Gastrocnemius medialis (tissue), 4 donors: ENCODE measurements around the gene EPO. TPM values are rescaled to one million over a fixed set of nuclear protein-coding genes. Genes with fewer than 3 reads are reported as not detected.
"Not testable (repeated sequence)": the region's sequence is repeated elsewhere in the genome, so short reads cannot be mapped to it uniquely, and the experiment has no call there.

Source experiments
- ATAC-seq, 2 donors: fragments of 150-250 bp; one replicate each; pipeline ENCODE4 v1.9.1; 2016
- DNase-seq, 2 donors: peaks; one replicate each; pipeline ENCODE4 v3.0.0-alpha.2; 2019
- H3K27ac ChIP-seq, 4 donors: fragments of 200-600 bp; sonication (generic); 1 replicate in 1 of 4; 2 replicates in 3 of 4; pipeline ENCODE4 v1.5.1; 2016 to 2018; ENCODE audit warnings: mild to moderate bottlenecking in 2 of 4, moderate library complexity in 1 of 4
- H3K27me3 ChIP-seq, 3 donors: fragments of 200-600 bp; sonication (generic) in 2 of 3; 1 replicate in 1 of 3; 2 replicates in 2 of 3; pipeline versions ENCODE4 v1.5.1 to v1.6.0; 2016 to 2019; ENCODE audit warnings: mild to moderate bottlenecking in 1 of 3, moderate library complexity in 1 of 3
- H3K36me3 ChIP-seq, 2 donors: fragments of 200-600 bp; sonication (generic) in 1 of 2; one replicate each; pipeline ENCODE4 v1.5.1; 2017 to 2018
- H3K4me1 ChIP-seq, 2 donors: fragments of 200-600 bp; sonication (generic) in 1 of 2; one replicate each; pipeline ENCODE4 v1.5.1; 2016 to 2017; ENCODE audit warnings: mild to moderate bottlenecking in 2 of 2
- H3K4me3 ChIP-seq, 4 donors: fragments of 200-600 bp; sonication (generic) in 3 of 4; 1 replicate in 1 of 4; 2 replicates in 3 of 4; pipeline ENCODE4 v1.5.1; 2016 to 2019; ENCODE audit warnings: mild to moderate bottlenecking in 2 of 4
- H3K9me3 ChIP-seq, 3 donors: fragments of 200-600 bp; sonication (generic) in 2 of 3; 1 replicate in 1 of 3; 2 replicates in 2 of 3; pipeline ENCODE4 v1.5.1; 2016 to 2019
- POLR2A ChIP-seq, 2 donors: fragments of 450-650 bp; IDR thresholded peaks; one replicate each; pipeline ENCODE4 v1.6.1; 2017; ENCODE audit warnings: antibody characterized with exemption in 2 of 2, mild to moderate bottlenecking in 2 of 2, moderate library complexity in 2 of 2
- in situ Hi-C, 4 donors: fragments of 200-750 bp; cut with MboI; loops; one replicate each; pipeline versions ENCODE4 v1.15.0 to v1.8.0; 2017; ENCODE audit warnings: low sequenced_read_pairs in 4 of 4
- intact Hi-C: fragments of 100-400 bp; cut with DNase I; formaldehyde crosslinking; loops from one replicate; pipeline ENCODE4 v1.15.1; 2023; ENCODE audit warnings: low total_unique reads
- total RNA-seq, 4 donors: library from RNA; depleted of rRNA; stranded (reverse); fragments of >200 nt; gene quantifications; one replicate each; pipeline versions ENCODE4 v1.1.0 to v1.2.3, GENCODE V29; 2016
- TF ChIP-seq, protein P1 (sequence below), 5 experiments: fragments of 450-650 bp in 3 of 5; fragments of 200-600 bp in 2 of 5; sonication (generic) in 2 of 5; IDR thresholded peaks in 4 of 5; conservative IDR thresholded peaks in 1 of 5; 1 replicate in 4 of 5; 2 replicates in 1 of 5; pipeline ENCODE4 v1.5.1; 2016 to 2019; ENCODE audit warnings: antibody characterized with exemption in 5 of 5, mild to moderate bottlenecking in 3 of 5, moderate library complexity in 3 of 5

EPO gene
- total RNA-seq, 4 donors from 2014 or later = not detected

DNA sequence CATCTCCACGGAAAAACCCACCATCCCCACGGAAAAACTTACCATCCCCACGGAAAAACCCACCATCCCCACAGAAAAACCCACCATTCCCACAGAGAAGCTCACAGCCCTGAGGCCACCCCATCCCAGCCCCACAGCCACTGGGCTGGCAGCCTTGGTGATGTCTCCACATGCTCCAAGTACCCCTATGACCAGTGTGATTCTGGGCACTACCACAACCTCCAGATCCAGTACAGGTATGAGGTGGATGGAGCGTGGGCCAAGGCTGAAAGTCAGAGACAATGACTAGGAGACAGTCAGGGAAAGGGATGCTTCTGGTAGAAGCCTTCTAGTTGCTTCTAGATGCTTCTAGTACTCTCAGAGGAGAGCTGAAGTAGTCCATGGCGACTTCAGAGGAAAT, 32.7 kb downstream of the EPO start:
- no peak for ATAC-seq
- intact Hi-C loops = no loop called here
- Histone ChIP-seq H3K4me3 (no peak overlapping the region), H3K36me3 (no peaks in the 10 kb centered on the region), H3K27ac (no peak overlapping the region), H3K9me3 (no peaks in the 10 kb centered on the region), H3K4me1 (no peaks in the 10 kb centered on the region), H3K27me3 (peaks cover 8 to 20% (median 14%) of the 10 kb centered on the region in 3 donors)
- in situ Hi-C loops = no loop called here
- TF ChIP-seq POLR2A (IDR thresholded peaks at IDR 0.05) = no peak
- TF ChIP-seq, protein P1, sequence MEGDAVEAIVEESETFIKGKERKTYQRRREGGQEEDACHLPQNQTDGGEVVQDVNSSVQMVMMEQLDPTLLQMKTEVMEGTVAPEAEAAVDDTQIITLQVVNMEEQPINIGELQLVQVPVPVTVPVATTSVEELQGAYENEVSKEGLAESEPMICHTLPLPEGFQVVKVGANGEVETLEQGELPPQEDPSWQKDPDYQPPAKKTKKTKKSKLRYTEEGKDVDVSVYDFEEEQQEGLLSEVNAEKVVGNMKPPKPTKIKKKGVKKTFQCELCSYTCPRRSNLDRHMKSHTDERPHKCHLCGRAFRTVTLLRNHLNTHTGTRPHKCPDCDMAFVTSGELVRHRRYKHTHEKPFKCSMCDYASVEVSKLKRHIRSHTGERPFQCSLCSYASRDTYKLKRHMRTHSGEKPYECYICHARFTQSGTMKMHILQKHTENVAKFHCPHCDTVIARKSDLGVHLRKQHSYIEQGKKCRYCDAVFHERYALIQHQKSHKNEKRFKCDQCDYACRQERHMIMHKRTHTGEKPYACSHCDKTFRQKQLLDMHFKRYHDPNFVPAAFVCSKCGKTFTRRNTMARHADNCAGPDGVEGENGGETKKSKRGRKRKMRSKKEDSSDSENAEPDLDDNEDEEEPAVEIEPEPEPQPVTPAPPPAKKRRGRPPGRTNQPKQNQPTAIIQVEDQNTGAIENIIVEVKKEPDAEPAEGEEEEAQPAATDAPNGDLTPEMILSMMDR (IDR thresholded peaks at IDR 0.05 in 4 of 5, conservative IDR thresholded peaks at IDR 0.05 in 1 of 5) = no peak
- DNase-seq = no peak

DNA sequence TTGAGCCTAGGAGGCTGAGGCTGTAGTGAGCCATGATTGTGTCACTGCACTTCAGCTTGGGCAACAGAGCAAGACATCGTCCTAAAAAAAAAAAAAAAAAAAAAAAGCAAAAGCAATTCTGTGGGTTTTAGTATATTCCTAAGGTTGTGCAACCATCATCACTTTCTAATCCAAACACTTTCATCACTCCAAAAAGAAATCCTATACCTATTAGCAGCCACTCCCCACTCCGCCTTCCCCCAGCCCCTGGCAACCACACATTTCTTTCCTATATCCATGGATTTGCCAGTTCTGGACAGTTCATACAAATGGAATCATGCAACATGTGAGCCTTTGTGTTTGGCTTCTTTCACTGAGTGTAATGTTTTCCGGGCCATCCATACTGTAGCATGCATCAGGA, 33.5 kb downstream of the EPO start:
- Histone ChIP-seq H3K27me3 (peaks cover 12 to 15% (median 14%) of the 10 kb centered on the region in 3 donors), H3K27ac (no peak overlapping the region), H3K4me1 (no peaks in the 10 kb centered on the region), H3K36me3 (no peaks in the 10 kb centered on the region), H3K4me3 (no peak overlapping the region), H3K9me3 (no peaks in the 10 kb centered on the region)
- intact Hi-C loops (no loop called here), in situ Hi-C loops (no loop called here)
- DNase-seq (no peak), ATAC-seq (no peak)
- TF ChIP-seq, protein P1 (IDR thresholded peaks at IDR 0.05 in 4 of 5, conservative IDR thresholded peaks at IDR 0.05 in 1 of 5) = no peak
- TF ChIP-seq POLR2A (IDR thresholded peaks at IDR 0.05) = no peak

DNA sequence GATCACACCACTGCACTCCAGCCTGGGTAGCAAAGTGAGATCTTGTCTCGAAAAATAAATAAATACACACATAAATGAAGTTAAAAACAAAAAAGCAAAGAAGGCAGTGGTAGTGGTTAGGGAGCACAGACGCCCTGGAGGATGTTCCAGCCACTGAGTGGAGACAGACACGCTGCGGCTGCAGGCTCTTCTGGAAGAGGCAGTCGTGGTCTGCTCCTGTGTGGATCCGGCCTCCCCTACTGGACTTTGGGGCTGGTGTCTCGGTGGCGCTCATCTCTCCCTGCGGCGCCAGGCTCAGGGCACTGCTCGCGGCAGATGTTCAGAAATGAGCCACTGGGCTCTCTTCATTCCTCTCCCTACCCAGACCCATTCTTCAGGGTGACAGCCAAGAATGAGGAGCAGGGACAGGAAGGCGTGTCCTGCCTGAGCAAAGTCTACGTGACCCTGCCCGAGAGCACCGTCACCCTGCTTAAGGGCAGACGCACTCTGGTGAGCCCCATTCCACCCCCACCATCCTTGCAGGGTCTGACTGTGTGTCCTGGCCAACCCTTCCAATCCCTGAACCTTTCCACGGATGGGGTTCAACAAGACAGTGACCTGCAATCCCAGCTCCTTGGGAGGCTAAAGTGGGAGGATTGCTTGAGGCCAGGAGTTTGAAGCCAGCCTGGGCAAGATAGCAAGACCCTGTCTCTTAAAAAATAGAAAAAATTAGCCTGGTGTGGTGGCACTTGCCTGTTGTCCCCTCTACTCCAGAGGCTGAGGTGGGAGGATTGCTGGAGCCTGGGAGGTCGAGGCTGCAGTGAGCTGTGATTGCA, 39.3 kb downstream of the EPO start:
- Histone ChIP-seq H3K4me1 (no peaks in the 10 kb centered on the region), H3K27ac (no peak overlapping the region), H3K27me3 (peaks cover 0 to 4% (median 0%) of the 10 kb centered on the region in 3 donors), H3K9me3 (no peaks in the 10 kb centered on the region), H3K4me3 (no peak overlapping the region), H3K36me3 (no peaks in the 10 kb centered on the region)
- in situ Hi-C loops = no loop called here
- DNase-seq (no peak), ATAC-seq (no peak)
- TF ChIP-seq, protein P1 (IDR thresholded peaks at IDR 0.05 in 4 of 5, conservative IDR thresholded peaks at IDR 0.05 in 1 of 5) = no peak
- TF ChIP-seq POLR2A (IDR thresholded peaks at IDR 0.05) = no peak
- intact Hi-C loops = no loop called here

DNA sequence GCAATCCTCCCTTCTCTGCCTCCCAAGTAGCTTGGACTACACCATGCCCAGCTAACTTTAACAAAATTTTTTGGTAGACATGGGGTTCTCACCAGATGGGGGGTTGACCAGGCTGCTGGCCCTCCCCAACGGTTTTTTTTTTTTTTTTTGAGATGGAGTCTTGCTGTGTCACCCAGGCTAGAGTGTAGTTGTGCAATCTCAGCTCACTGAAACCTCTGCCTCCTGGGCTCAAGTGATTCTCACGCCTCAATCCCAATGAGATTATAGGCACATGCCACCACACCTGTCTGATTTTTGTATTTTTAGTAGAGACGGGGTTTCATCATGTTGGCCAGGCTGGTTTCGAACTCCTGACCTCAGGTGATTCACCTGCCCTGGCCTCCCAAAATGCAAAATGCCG, 42.6 kb downstream of the EPO start:
- intact Hi-C loops, H3K4me3 ChIP-seq, H3K4me1 ChIP-seq, H3K36me3 ChIP-seq, in situ Hi-C loops, H3K9me3 ChIP-seq, H3K27ac ChIP-seq, ATAC-seq, DNase-seq, H3K27me3 ChIP-seq: not testable (repeated sequence)

DNA sequence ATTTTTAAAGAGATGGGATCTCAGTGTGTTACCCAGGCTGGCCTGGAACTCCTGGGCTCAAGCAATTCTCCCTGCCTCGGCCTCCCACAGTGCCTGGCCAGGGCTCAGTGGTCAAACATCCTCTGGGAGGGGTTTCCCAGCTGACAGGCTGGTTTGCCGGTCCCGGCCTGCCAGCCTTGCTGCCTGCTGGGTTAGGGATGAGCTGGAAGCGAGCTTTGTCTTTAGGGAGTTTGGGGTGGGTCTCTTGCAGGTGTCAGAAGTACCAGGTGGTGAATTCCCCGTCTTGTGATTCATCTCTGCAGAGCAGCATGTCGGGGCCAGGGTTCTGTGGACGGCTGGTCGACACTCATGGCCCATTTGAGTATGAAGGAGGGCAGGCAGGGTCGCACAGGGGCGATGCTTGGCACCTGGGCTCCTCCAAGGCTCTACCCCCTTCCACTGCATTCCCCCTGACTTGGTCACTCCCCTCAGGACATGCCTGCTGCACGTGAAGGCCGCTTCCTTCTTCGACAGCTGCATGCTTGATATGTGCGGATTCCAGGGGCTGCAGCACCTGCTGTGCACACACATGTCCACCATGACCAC, 43.4 kb downstream of the EPO start:
- no peak for TF ChIP-seq POLR2A (IDR thresholded peaks at IDR 0.05)
- TF ChIP-seq, protein P1 (IDR thresholded peaks at IDR 0.05 in 4 of 5, conservative IDR thresholded peaks at IDR 0.05 in 1 of 5) = no peak

More for the DNA sequence above, 43.4 kb downstream of the EPO start:
- Histone ChIP-seq H3K4me3 (no peak overlapping the region), H3K4me1 (no peaks in the 10 kb centered on the region), H3K9me3 (no peaks in the 10 kb centered on the region), H3K36me3 (no peaks in the 10 kb centered on the region), H3K27me3 (no peaks in the 10 kb centered on the region), H3K27ac (no peak overlapping the region)
- ATAC-seq = no peak
- in situ Hi-C loops (no loop called here), intact Hi-C loops (no loop called here)
- DNase-seq = no peak
